DND-41 (cell line): ENCODE results near the gene PRKAR2A.
"Not testable (repeated sequence)": the region's sequence is repeated elsewhere in the genome, so short reads cannot be mapped to it uniquely, and the experiment has no call there.

Source experiments
- ATAC-seq: fragments of 200-7000 bp; cut with Tn5 transposase; 3 replicates; pipeline ENCODE4 v1.9.1; 2021; ENCODE audit warnings: low read depth; ENCODE audit not compliant: insufficient read depth
- DNase-seq: peaks from one replicate; pipeline ENCODE4 v3.0.0-alpha.2; 2020
- H2AFZ ChIP-seq: 2 replicates; pipeline ENCODE4 v1.6.0; 2012; ENCODE audit warnings: low read depth, low read length
- H3K27ac ChIP-seq: 2 replicates; pipeline ENCODE4 v1.5.1; 2012; ENCODE audit warnings: low read length, inconsistent platforms
- H3K27me3 ChIP-seq: fragments of 200-600 bp; sonication (generic); 2 replicates; pipeline ENCODE4 v1.6.0; 2012; ENCODE audit warnings: low read length, mild to moderate bottlenecking, inconsistent platforms; ENCODE audit not compliant: insufficient read depth, poor library complexity
- H3K36me3 ChIP-seq: 2 replicates; pipeline ENCODE4 v1.5.1; 2012; ENCODE audit warnings: low read length, inconsistent platforms; ENCODE audit not compliant: insufficient read depth
- H3K4me1 ChIP-seq: 2 replicates; pipeline ENCODE4 v1.5.1; 2012; ENCODE audit warnings: mild to moderate bottlenecking, low read length; ENCODE audit not compliant: insufficient read depth
- H3K4me2 ChIP-seq: 2 replicates; pipeline ENCODE4 v1.6.0; 2012; ENCODE audit warnings: mild to moderate bottlenecking, moderate library complexity, low read length, inconsistent platforms; ENCODE audit not compliant: insufficient read depth
- H3K4me3 ChIP-seq, 2 experiments: fragments of 200-600 bp in 1 of 2; shearing (Covaris generic) in 1 of 2; 2 replicates each; pipeline ENCODE4 v1.5.1; 2012 to 2016; ENCODE audit warnings: inconsistent platforms in 2 of 2, low read length in 2 of 2, mild to moderate bottlenecking in 2 of 2, low read depth in 1 of 2, moderate library complexity in 1 of 2
- H3K79me2 ChIP-seq: 2 replicates; pipeline ENCODE4 v1.6.0; 2012; ENCODE audit warnings: low read length, inconsistent platforms; ENCODE audit not compliant: insufficient read depth
- H3K9ac ChIP-seq: 2 replicates; pipeline ENCODE4 v1.6.0; 2012; ENCODE audit warnings: low read depth, mild to moderate bottlenecking, inconsistent platforms, low read length, moderate library complexity
- H3K9me3 ChIP-seq: 2 replicates; pipeline ENCODE4 v1.5.1; 2012; ENCODE audit warnings: low read length, moderate library complexity, mild to moderate bottlenecking, inconsistent platforms; ENCODE audit not compliant: insufficient read depth, severe bottlenecking
- H4K20me1 ChIP-seq: 2 replicates; pipeline ENCODE4 v1.6.0; 2012; ENCODE audit warnings: low read length; ENCODE audit not compliant: insufficient read depth
- CTCF ChIP-seq: IDR thresholded peaks from 2 replicates; pipeline ENCODE4 v1.5.1; 2012; ENCODE audit warnings: borderline replicate concordance, low read length, moderate library complexity, mild to moderate bottlenecking; ENCODE audit not compliant: poor library complexity, severe bottlenecking; ENCODE audit errors: extremely low read depth
- EZH2 ChIP-seq: IDR thresholded peaks from 3 replicates; pipeline ENCODE4 v1.6.1; 2012; ENCODE audit warnings: borderline replicate concordance, low read depth, mild to moderate bottlenecking, moderate library complexity, low read length, inconsistent platforms; ENCODE audit not compliant: severe bottlenecking

Gene PRKAR2A

GRCh38 chr3:48762816-48763215 lies 84.9 kb downstream of the PRKAR2A start:
- Histone ChIP-seq H3K4me1 (no peaks in the 10 kb centered on the region), H3K9me3 (no peaks in the 10 kb centered on the region), H4K20me1 (no peaks in the 10 kb centered on the region), H3K36me3 (no peaks in the 10 kb centered on the region), H2AFZ (no peak overlapping the region), H3K27ac (no peak overlapping the region), H3K4me2 (no peak overlapping the region), H3K79me2 (no peaks in the 10 kb centered on the region), H3K27me3 (no peaks in the 10 kb centered on the region), H3K4me3 (no peak overlapping the region), H3K9ac (no peak overlapping the region)
- no peak for DNase-seq
- TF ChIP-seq EZH2 (no peak), CTCF (no peak)
- ATAC-seq, result no peak

GRCh38 chr3:48759991-48760540 lies 87.6 kb downstream of the PRKAR2A start:
- H3K4me2 ChIP-seq, H3K9ac ChIP-seq, H3K4me3 ChIP-seq, H3K36me3 ChIP-seq, H3K27me3 ChIP-seq, H3K4me1 ChIP-seq, DNase-seq, H3K79me2 ChIP-seq, ATAC-seq, H2AFZ ChIP-seq, H3K27ac ChIP-seq, H4K20me1 ChIP-seq, H3K9me3 ChIP-seq: not testable (repeated sequence)

GRCh38 chr3:48759531-48759930 lies 88.1 kb downstream of the PRKAR2A start:
- ATAC-seq, result not testable (repeated sequence)

GRCh38 chr3:48759071-48759470 lies 88.6 kb downstream of the PRKAR2A start:
- H4K20me1 ChIP-seq, result no peaks in the 10 kb centered on the region
- no peak for ATAC-seq

More at GRCh38 chr3:48759531-48759930, 88.1 kb downstream of the PRKAR2A start:
- H3K9ac ChIP-seq, H3K4me3 ChIP-seq, H3K79me2 ChIP-seq, H3K27me3 ChIP-seq, H3K36me3 ChIP-seq, H4K20me1 ChIP-seq, H3K4me2 ChIP-seq, DNase-seq, H3K9me3 ChIP-seq, H2AFZ ChIP-seq, H3K27ac ChIP-seq, H3K4me1 ChIP-seq: not testable (repeated sequence)

More at GRCh38 chr3:48759071-48759470, 88.6 kb downstream of the PRKAR2A start:
- H3K27ac ChIP-seq, result no peak overlapping the region
- no peaks in the 10 kb centered on the region for H3K36me3 ChIP-seq
- H3K9ac ChIP-seq, result no peak overlapping the region
- no peak overlapping the region for H2AFZ ChIP-seq
- no peak overlapping the region for H3K4me3 ChIP-seq
- H3K9me3 ChIP-seq, result no peaks in the 10 kb centered on the region
- no peak overlapping the region for H3K4me2 ChIP-seq
- TF ChIP-seq CTCF (no peak), EZH2 (no peak)
- no peaks in the 10 kb centered on the region for H3K4me1 ChIP-seq
- H3K79me2 ChIP-seq, result no peaks in the 10 kb centered on the region
- no peak for DNase-seq
- H3K27me3 ChIP-seq, result no peaks in the 10 kb centered on the region
